Activated T-cell treated with anti-CD3 and anti-CD28 coated beads, Interleukin-2, amount 50 U/mL, for 4 hours (primary cell): ENCODE results near the gene KDM4B. TPM values are rescaled to one million over a fixed set of nuclear protein-coding genes. Genes with fewer than 3 reads are reported as not detected.

ENCODE experiments used
- ATAC-seq, 2 donors: fragments of 200-7000 bp; cut with Tn5 transposase; one replicate each; pipeline ENCODE4 v1.10.0; 2021
- DNase-seq: peaks from one replicate; pipeline ENCODE4 v3.0.0-alpha.2; 2020
- H3K27me3 Mint-ChIP-seq: one replicate; pipeline ENCODE4 v1.8.0; 2021; ENCODE audit warnings: low read depth, mixed read lengths
- H3K36me3 Mint-ChIP-seq: one replicate; pipeline ENCODE4 v1.8.0; 2022; ENCODE audit warnings: mixed read lengths; ENCODE audit not compliant: insufficient read depth
- H3K4me1 Mint-ChIP-seq: one replicate; pipeline ENCODE4 v1.8.0; 2021; ENCODE audit warnings: low read depth, mixed read lengths
- H3K4me3 Mint-ChIP-seq: one replicate; pipeline ENCODE4 v1.8.0; 2021; ENCODE audit warnings: mild to moderate bottlenecking, moderate library complexity, mixed read lengths
- H3K9me3 Mint-ChIP-seq: one replicate; pipeline ENCODE4 v1.8.0; 2021; ENCODE audit warnings: mixed read lengths
- total RNA-seq, 3 donors: library from RNA; stranded (reverse); gene quantifications; one replicate each; pipeline ENCODE4 v1.2.1, GENCODE V29; 2021

The KDM4B gene
- total RNA-seq, 3 donors from 2014 or later, result 13.3 to 18.1 (median 16.7) TPM

- Mint-ChIP-seq H3K4me1 (no peaks in the 10 kb centered on the region), H3K36me3 (peaks cover 32% of the 10 kb centered on the region), H3K27me3 (no peaks in the 10 kb centered on the region), H3K9me3 (peaks cover 20% of the 10 kb centered on the region), H3K4me3 (no peak overlapping the region)
- DNase-seq, result no peak
- no peak for ATAC-seq
These were observed 129.2 kb downstream of the KDM4B start for GRCh38 chr19:5097959-5098623.

- H3K27me3 Mint-ChIP-seq, result no peaks in the 10 kb centered on the region
- no peak overlapping the region for H3K4me3 Mint-ChIP-seq
- ATAC-seq (no peak), DNase-seq (no peak)
- H3K4me1 Mint-ChIP-seq, result no peaks in the 10 kb centered on the region
- H3K36me3 Mint-ChIP-seq, result peaks cover 32% of the 10 kb centered on the region
- H3K9me3 Mint-ChIP-seq, result peaks cover 20% of the 10 kb centered on the region
These were observed 129.7 kb downstream of the KDM4B start for GRCh38 chr19:5098646-5099045.

GRCh38 chr19:5099701-5100221 lies 130.8 kb downstream of the KDM4B start:
- Mint-ChIP-seq H3K27me3 (no peaks in the 10 kb centered on the region), H3K36me3 (peaks cover 32% of the 10 kb centered on the region), H3K9me3 (peaks cover 20% of the 10 kb centered on the region), H3K4me1 (no peaks in the 10 kb centered on the region), H3K4me3 (no peak overlapping the region)
- DNase-seq (no peak), ATAC-seq (no peak)

GRCh38 chr19:5101871-5102270 lies 133.0 kb downstream of the KDM4B start:
- DNase-seq (no peak), ATAC-seq (no peak)
- no peaks in the 10 kb centered on the region for H3K27me3 Mint-ChIP-seq
- no peak overlapping the region for H3K4me3 Mint-ChIP-seq
- H3K9me3 Mint-ChIP-seq, result peaks cover 20% of the 10 kb centered on the region
- peaks cover 33% of the 10 kb centered on the region for H3K36me3 Mint-ChIP-seq
- H3K4me1 Mint-ChIP-seq, result no peaks in the 10 kb centered on the region

GRCh38 chr19:5102520-5102919 lies 133.6 kb downstream of the KDM4B start:
- Mint-ChIP-seq H3K4me3 (no peak overlapping the region), H3K27me3 (no peaks in the 10 kb centered on the region), H3K36me3 (peaks cover 27% of the 10 kb centered on the region), H3K9me3 (peaks cover 20% of the 10 kb centered on the region), H3K4me1 (no peaks in the 10 kb centered on the region)
- DNase-seq, result no peak
- ATAC-seq, result no peak

GRCh38 chr19:5103061-5103701 lies 134.3 kb downstream of the KDM4B start:
- Mint-ChIP-seq H3K4me1 (no peaks in the 10 kb centered on the region), H3K27me3 (no peaks in the 10 kb centered on the region), H3K4me3 (no peak overlapping the region), H3K36me3 (peaks cover 25% of the 10 kb centered on the region), H3K9me3 (peaks cover 20% of the 10 kb centered on the region)
- ATAC-seq, result no peak
- no peak for DNase-seq

GRCh38 chr19:5103812-5104410 lies 135.0 kb downstream of the KDM4B start:
- Mint-ChIP-seq H3K36me3 (peaks cover 18% of the 10 kb centered on the region), H3K4me1 (no peaks in the 10 kb centered on the region), H3K9me3 (peaks cover 18% of the 10 kb centered on the region), H3K4me3 (no peak overlapping the region), H3K27me3 (no peaks in the 10 kb centered on the region)
- ATAC-seq, result no peak
- DNase-seq, result no peak

- peaks cover 16% of the 10 kb centered on the region for H3K36me3 Mint-ChIP-seq
- DNase-seq (no peak), ATAC-seq (no peak)
- H3K4me3 Mint-ChIP-seq, result no peak overlapping the region
- H3K27me3 Mint-ChIP-seq, result no peaks in the 10 kb centered on the region
- peaks cover 9% of the 10 kb centered on the region for H3K9me3 Mint-ChIP-seq
- no peaks in the 10 kb centered on the region for H3K4me1 Mint-ChIP-seq
These were observed 136.0 kb downstream of the KDM4B start for GRCh38 chr19:5104871-5105351.

- H3K27me3 Mint-ChIP-seq, result no peaks in the 10 kb centered on the region
- no peaks in the 10 kb centered on the region for H3K4me1 Mint-ChIP-seq
- H3K4me3 Mint-ChIP-seq, result no peak overlapping the region
- DNase-seq (no peak), ATAC-seq (no peak)
- no peaks in the 10 kb centered on the region for H3K9me3 Mint-ChIP-seq
- H3K36me3 Mint-ChIP-seq, result peaks cover 7% of the 10 kb centered on the region
These were observed 137.3 kb downstream of the KDM4B start for GRCh38 chr19:5106191-5106726.

GRCh38 chr19:5106971-5107370 lies 138.1 kb downstream of the KDM4B start:
- H3K27me3 Mint-ChIP-seq, result no peaks in the 10 kb centered on the region
- ATAC-seq, result no peak
- no peaks in the 10 kb centered on the region for H3K9me3 Mint-ChIP-seq
- no peak for DNase-seq
- H3K36me3 Mint-ChIP-seq, result peaks cover 12% of the 10 kb centered on the region
- no peak overlapping the region for H3K4me3 Mint-ChIP-seq
- H3K4me1 Mint-ChIP-seq, result no peaks in the 10 kb centered on the region

- Mint-ChIP-seq H3K4me3 (no peak overlapping the region), H3K36me3 (peaks cover 13% of the 10 kb centered on the region), H3K4me1 (no peaks in the 10 kb centered on the region), H3K27me3 (no peaks in the 10 kb centered on the region), H3K9me3 (no peaks in the 10 kb centered on the region)
- no peak for DNase-seq
- ATAC-seq, result no peak
These were observed 138.7 kb downstream of the KDM4B start for GRCh38 chr19:5107432-5108122.

- Mint-ChIP-seq H3K36me3 (peaks cover 15% of the 10 kb centered on the region), H3K27me3 (no peaks in the 10 kb centered on the region), H3K4me3 (no peak overlapping the region), H3K9me3 (no peaks in the 10 kb centered on the region), H3K4me1 (no peaks in the 10 kb centered on the region)
- no peak for DNase-seq
- ATAC-seq, result no peak
These were observed 139.2 kb downstream of the KDM4B start for GRCh38 chr19:5108123-5108596.

GRCh38 chr19:5108866-5109265 lies 140.0 kb downstream of the KDM4B start:
- no peak overlapping the region for H3K4me3 Mint-ChIP-seq
- H3K4me1 Mint-ChIP-seq, result no peaks in the 10 kb centered on the region
- H3K9me3 Mint-ChIP-seq, result no peaks in the 10 kb centered on the region
- H3K36me3 Mint-ChIP-seq, result peaks cover 15% of the 10 kb centered on the region
- DNase-seq (no peak), ATAC-seq (no peak)
- no peaks in the 10 kb centered on the region for H3K27me3 Mint-ChIP-seq

GRCh38 chr19:5109560-5109959 lies 140.6 kb downstream of the KDM4B start:
- DNase-seq, result no peak
- H3K4me3 Mint-ChIP-seq, result no peak overlapping the region
- H3K27me3 Mint-ChIP-seq, result no peaks in the 10 kb centered on the region
- H3K9me3 Mint-ChIP-seq, result no peaks in the 10 kb centered on the region
- no peak for ATAC-seq
- H3K4me1 Mint-ChIP-seq, result no peaks in the 10 kb centered on the region
- H3K36me3 Mint-ChIP-seq, result peaks cover 15% of the 10 kb centered on the region
